Measurements from ENCODE around the gene IPO13. TPM values are rescaled to one million over a fixed set of nuclear protein-coding genes. Genes with fewer than 3 reads are reported as not detected.

The IPO13 gene
- total RNA-seq, 1 donor from 2014 or later: 26.6 TPM

GRCh38 chr1:43977376-43978263, 30.9 kb downstream of the IPO13 start:
- Mint-ChIP-seq H3K9me3 (no peaks in the 10 kb centered on the region), H3K4me1 (peaks cover 51% of the 10 kb centered on the region), H3K36me3 (ENCODE audit: low read depth) (peaks cover 48% of the 10 kb centered on the region), H3K27me3 (no peaks in the 10 kb centered on the region), H3K4me3 (peak overlapping the region; percentile 91), H3K27ac (no peak overlapping the region)
- DNase-seq: no peak
- intact Hi-C loops (cut with micrococcal nuclease): loop anchor here (10.0 kb wide), 1 partner anchor 613 kb away; the partner anchor contains the start of gene ELOVL1

- Mint-ChIP-seq H3K27ac (no peak overlapping the region), H3K9me3 (no peaks in the 10 kb centered on the region), H3K36me3 (ENCODE audit: low read depth) (peaks cover 45% of the 10 kb centered on the region), H3K4me3 (peak overlapping the region; percentile 91), H3K27me3 (no peaks in the 10 kb centered on the region), H3K4me1 (peaks cover 52% of the 10 kb centered on the region)
- intact Hi-C loops (cut with micrococcal nuclease): loop anchor here (10.0 kb wide), 1 partner anchor 613 kb away; the partner anchor contains the start of gene ELOVL1
- DNase-seq: no peak
Measured at GRCh38 chr1:43978264-43978550, 31.5 kb downstream of the IPO13 start.

GRCh38 chr1:43978551-43979260, 32.0 kb downstream of the IPO13 start, which contains the start of gene B4GALT2:
B4GALT2 (plus strand) TSS chr1:43979210; CDS start chr1:43981161, 1,951 bp downstream.
- H3K4me3 Mint-ChIP-seq: peak within 1 kb of the TSS; percentile 93
- peak within 1 kb of the TSS; percentile 90 for H3K27ac Mint-ChIP-seq
- H3K4me1 Mint-ChIP-seq: peaks cover 47% of the 10 kb centered on the region
- H3K27me3 Mint-ChIP-seq: no peaks in the 10 kb centered on the region
- peaks cover 43% of the 10 kb centered on the region for H3K36me3 Mint-ChIP-seq (ENCODE audit: low read depth)
- DNase-seq: peak; percentile 86
- no peaks in the 10 kb centered on the region for H3K9me3 Mint-ChIP-seq
- intact Hi-C loops (cut with micrococcal nuclease): loop anchor here (10.0 kb wide), 1 partner anchor 614 kb away; the partner anchor contains the start of gene ELOVL1

GRCh38 chr1:43979261-43979527, 32.4 kb downstream of the IPO13 start:
- no peaks in the 10 kb centered on the region for H3K27me3 Mint-ChIP-seq
- no peak overlapping the region for H3K27ac Mint-ChIP-seq
- H3K4me3 Mint-ChIP-seq: no peak overlapping the region
- intact Hi-C loops (cut with micrococcal nuclease): loop anchor here (10.0 kb wide), 1 partner anchor 614 kb away; the partner anchor contains the start of gene ELOVL1
- H3K36me3 Mint-ChIP-seq (ENCODE audit: low read depth): peaks cover 41% of the 10 kb centered on the region
- peaks cover 42% of the 10 kb centered on the region for H3K4me1 Mint-ChIP-seq
- H3K9me3 Mint-ChIP-seq: no peaks in the 10 kb centered on the region
- no peak for DNase-seq

- intact Hi-C loops (cut with micrococcal nuclease): loop anchor here (10.0 kb wide), 1 partner anchor 615 kb away; the partner anchor contains the start of gene ELOVL1
- Mint-ChIP-seq H3K9me3 (no peaks in the 10 kb centered on the region), H3K4me3 (peak overlapping the region; percentile 93), H3K27me3 (no peaks in the 10 kb centered on the region), H3K27ac (peak overlapping the region; percentile 90), H3K36me3 (ENCODE audit: low read depth) (peaks cover 43% of the 10 kb centered on the region), H3K4me1 (peaks cover 40% of the 10 kb centered on the region)
- peak; percentile 78 for DNase-seq
Measured at GRCh38 chr1:43979528-43980254, 32.9 kb downstream of the IPO13 start.

- peaks cover 40% of the 10 kb centered on the region for H3K4me1 Mint-ChIP-seq
- DNase-seq: no peak
- H3K36me3 Mint-ChIP-seq (ENCODE audit: low read depth): peaks cover 44% of the 10 kb centered on the region
- intact Hi-C loops (cut with micrococcal nuclease): no loop called here
- H3K4me3 Mint-ChIP-seq: peak overlapping the region; percentile 93
- H3K9me3 Mint-ChIP-seq: no peaks in the 10 kb centered on the region
- peak overlapping the region; percentile 90 for H3K27ac Mint-ChIP-seq
- no peaks in the 10 kb centered on the region for H3K27me3 Mint-ChIP-seq
Measured at GRCh38 chr1:43980255-43981134, 33.7 kb downstream of the IPO13 start.

- H3K4me3 Mint-ChIP-seq: peak overlapping the region; percentile 93
- peaks cover 45% of the 10 kb centered on the region for H3K36me3 Mint-ChIP-seq (ENCODE audit: low read depth)
Measured at GRCh38 chr1:43981135-43981491, 34.4 kb downstream of the IPO13 start.

GRCh38 chr1:43981636-43982035, 34.9 kb downstream of the IPO13 start:
- no peak overlapping the region for H3K4me3 Mint-ChIP-seq
- intact Hi-C loops (cut with micrococcal nuclease): no loop called here

More at GRCh38 chr1:43981135-43981491, 34.4 kb downstream of the IPO13 start:
- Mint-ChIP-seq H3K27me3 (no peaks in the 10 kb centered on the region), H3K4me1 (peaks cover 36% of the 10 kb centered on the region), H3K9me3 (no peaks in the 10 kb centered on the region), H3K27ac (no peak overlapping the region)
- DNase-seq: no peak
- intact Hi-C loops (cut with micrococcal nuclease): no loop called here

GRCh38 chr1:43982241-43982640, 35.5 kb downstream of the IPO13 start:
- no peak for DNase-seq
- Mint-ChIP-seq H3K9me3 (no peaks in the 10 kb centered on the region), H3K27ac (no peak overlapping the region), H3K4me1 (peaks cover 24% of the 10 kb centered on the region), H3K36me3 (ENCODE audit: low read depth) (peaks cover 35% of the 10 kb centered on the region), H3K4me3 (no peak overlapping the region), H3K27me3 (no peaks in the 10 kb centered on the region)
- intact Hi-C loops (cut with micrococcal nuclease): no loop called here

More at GRCh38 chr1:43981636-43982035, 34.9 kb downstream of the IPO13 start:
- Mint-ChIP-seq H3K27me3 (no peaks in the 10 kb centered on the region), H3K4me1 (peaks cover 30% of the 10 kb centered on the region), H3K9me3 (no peaks in the 10 kb centered on the region), H3K27ac (no peak overlapping the region), H3K36me3 (ENCODE audit: low read depth) (peaks cover 41% of the 10 kb centered on the region)
- no peak for DNase-seq

GRCh38 chr1:43982808-43983207, 36.1 kb downstream of the IPO13 start:
- no peak overlapping the region for H3K4me3 Mint-ChIP-seq
- DNase-seq: no peak
- intact Hi-C loops (cut with micrococcal nuclease): no loop called here
- H3K36me3 Mint-ChIP-seq (ENCODE audit: low read depth): peaks cover 31% of the 10 kb centered on the region
- H3K4me1 Mint-ChIP-seq: peaks cover 19% of the 10 kb centered on the region
- H3K9me3 Mint-ChIP-seq: no peaks in the 10 kb centered on the region
- H3K27me3 Mint-ChIP-seq: no peaks in the 10 kb centered on the region
- no peak overlapping the region for H3K27ac Mint-ChIP-seq

- intact Hi-C loops (cut with micrococcal nuclease): no loop called here
- Mint-ChIP-seq H3K36me3 (ENCODE audit: low read depth) (peaks cover 26% of the 10 kb centered on the region), H3K27ac (no peak overlapping the region), H3K4me3 (no peak overlapping the region), H3K4me1 (peaks cover 16% of the 10 kb centered on the region), H3K27me3 (no peaks in the 10 kb centered on the region), H3K9me3 (no peaks in the 10 kb centered on the region)
- DNase-seq: no peak
Measured at GRCh38 chr1:43983253-43983899, 36.6 kb downstream of the IPO13 start.

- H3K27ac Mint-ChIP-seq: no peak overlapping the region
- no peak overlapping the region for H3K4me3 Mint-ChIP-seq
- intact Hi-C loops (cut with micrococcal nuclease): no loop called here
- no peaks in the 10 kb centered on the region for H3K9me3 Mint-ChIP-seq
- peaks cover 20% of the 10 kb centered on the region for H3K36me3 Mint-ChIP-seq (ENCODE audit: low read depth)
- H3K4me1 Mint-ChIP-seq: peaks cover 11% of the 10 kb centered on the region
- no peaks in the 10 kb centered on the region for H3K27me3 Mint-ChIP-seq
- no peak for DNase-seq
Measured at GRCh38 chr1:43984855-43985254, 38.1 kb downstream of the IPO13 start.

All from activated CD4-positive, alpha-beta T cell treated with anti-CD3 and anti-CD28 coated beads, Interleukin-2, amount 10 ng/mL, durations not matched to agents 24 days and 14 days (primary cell).